HEK293T (cell line): ENCODE results near the gene OR52A1.
"Not testable (repeated sequence)": the region's sequence is repeated elsewhere in the genome, so short reads cannot be mapped to it uniquely, and the experiment has no call there.

Experiments
- ARNT ChIP-seq: fragments of 450-650 bp; IDR thresholded peaks from 2 replicates; pipeline ENCODE4 v1.6.1; 2017; ENCODE audit warnings: mild to moderate bottlenecking
- BHLHE40 ChIP-seq: fragments of 450-650 bp; IDR thresholded peaks from 2 replicates; pipeline ENCODE4 v1.6.1; 2016; ENCODE audit warnings: mild to moderate bottlenecking, moderate library complexity, borderline replicate concordance
- CTBP1 ChIP-seq: fragments of 450-650 bp; IDR thresholded peaks from 2 replicates; pipeline ENCODE4 v1.6.1; 2016; ENCODE audit warnings: borderline replicate concordance
- ELF4 ChIP-seq: fragments of 450-650 bp; IDR thresholded peaks from 2 replicates; pipeline ENCODE4 v1.6.1; 2017; ENCODE audit warnings: antibody characterized with exemption
- FOXA1 ChIP-seq: fragments of 450-650 bp; IDR thresholded peaks from 2 replicates; pipeline ENCODE4 v1.6.1; 2016; ENCODE audit warnings: mild to moderate bottlenecking
- FOXK2 ChIP-seq: fragments of 450-650 bp; IDR thresholded peaks from 2 replicates; pipeline ENCODE4 v1.6.1; 2016; ENCODE audit warnings: mild to moderate bottlenecking
- FOXM1 ChIP-seq: fragments of 450-650 bp; IDR thresholded peaks from 2 replicates; pipeline ENCODE4 v1.6.1; 2017; ENCODE audit warnings: mild to moderate bottlenecking, borderline replicate concordance
- L3MBTL2 ChIP-seq: fragments of 450-650 bp; conservative IDR thresholded peaks from 2 replicates; pipeline ENCODE4 v1.6.1; 2016; ENCODE audit warnings: mild to moderate bottlenecking
- LEF1 ChIP-seq: fragments of 450-650 bp; IDR thresholded peaks from 2 replicates; pipeline ENCODE4 v1.6.1; 2017; ENCODE audit warnings: mild to moderate bottlenecking, borderline replicate concordance
- PKNOX1 ChIP-seq: fragments of 450-650 bp; IDR thresholded peaks from 2 replicates; pipeline ENCODE4 v1.6.1; 2016
- SP1 ChIP-seq: fragments of 450-650 bp; IDR thresholded peaks from 2 replicates; pipeline ENCODE4 v1.6.1; 2017
- SUZ12 ChIP-seq: fragments of 450-650 bp; IDR thresholded peaks from 2 replicates; pipeline ENCODE4 v1.6.1; 2016; ENCODE audit warnings: mild to moderate bottlenecking
- TARDBP ChIP-seq: fragments of 450-650 bp; IDR thresholded peaks from 2 replicates; pipeline ENCODE4 v1.6.1; 2016
- ZNF384 ChIP-seq: fragments of 450-650 bp; IDR thresholded peaks from 2 replicates; pipeline ENCODE4 v1.6.1; 2016

- TF ChIP-seq PKNOX1, LEF1, FOXA1, FOXK2, BHLHE40, CTBP1, FOXM1, ELF4, ZNF384, TARDBP, SP1, SUZ12, ARNT, L3MBTL2: not testable (repeated sequence)
These were observed 10.2 kb upstream of the OR52A1 start for GRCh38 chr11:5164807-5165206.
